GM12864 (cell line): ENCODE results near the gene ANKS6.

Source experiments
- DNase-seq: peaks from one replicate; pipeline ENCODE4 v3.0.0-alpha.2; 2011; ENCODE audit warnings: low read depth
- H3K4me3 ChIP-seq: 2 replicates; pipeline ENCODE4 v1.5.1; 2011; ENCODE audit warnings: mild to moderate bottlenecking, low read depth, low read length, control low read depth
- CTCF ChIP-seq: IDR thresholded peaks from 2 replicates; pipeline ENCODE4 v1.5.1; 2011; ENCODE audit warnings: low read depth, mild to moderate bottlenecking, moderate library complexity, low read length, control low read depth, inconsistent platforms; ENCODE audit errors: missing control alignments

The ANKS6 gene

GRCh38 chr9:98801969-98802371 is 5.6 kb upstream of the ANKS6 start:
- TF ChIP-seq CTCF: no peak
- no peak for DNase-seq
- no peak overlapping the region for H3K4me3 ChIP-seq

GRCh38 chr9:98801561-98801960 is 5.2 kb upstream of the ANKS6 start:
- no peak for DNase-seq
- no peak for TF ChIP-seq CTCF
- H3K4me3 ChIP-seq: no peak overlapping the region

GRCh38 chr9:98798254-98798653 is 1.9 kb upstream of the ANKS6 start:
- no peak overlapping the region for H3K4me3 ChIP-seq
- DNase-seq: no peak
- TF ChIP-seq CTCF: no peak

- no peak for DNase-seq
- H3K4me3 ChIP-seq: no peak overlapping the region
- TF ChIP-seq CTCF: no peak
Measured at GRCh38 chr9:98797491-98797890, 1.1 kb upstream of the ANKS6 start.

- H3K4me3 ChIP-seq: peak overlapping the region; percentile 59
Measured at GRCh38 chr9:98795970-98796363, 388 bp downstream of the ANKS6 start.

GRCh38 chr9:98795295-98795955 is 930 bp downstream of the ANKS6 start:
- H3K4me3 ChIP-seq: peak overlapping the region; percentile 59; the same call in 1 of the 2 replicates
- TF ChIP-seq CTCF: no peak
- DNase-seq: no peak

More at GRCh38 chr9:98795970-98796363, 388 bp downstream of the ANKS6 start:
- TF ChIP-seq CTCF: no peak
- DNase-seq: no peak

- no peak for TF ChIP-seq CTCF
- no peak overlapping the region for H3K4me3 ChIP-seq
- DNase-seq: no peak
Measured at GRCh38 chr9:98794802-98795201, 1.6 kb downstream of the ANKS6 start.
